ENCODE data around the gene USP22.

The USP22 gene

GRCh38 chr17:21019976-21020586 lies 22.7 kb downstream of the USP22 start:
- DNase-seq (ENCODE audit: low read depth): no peak

DNA sequence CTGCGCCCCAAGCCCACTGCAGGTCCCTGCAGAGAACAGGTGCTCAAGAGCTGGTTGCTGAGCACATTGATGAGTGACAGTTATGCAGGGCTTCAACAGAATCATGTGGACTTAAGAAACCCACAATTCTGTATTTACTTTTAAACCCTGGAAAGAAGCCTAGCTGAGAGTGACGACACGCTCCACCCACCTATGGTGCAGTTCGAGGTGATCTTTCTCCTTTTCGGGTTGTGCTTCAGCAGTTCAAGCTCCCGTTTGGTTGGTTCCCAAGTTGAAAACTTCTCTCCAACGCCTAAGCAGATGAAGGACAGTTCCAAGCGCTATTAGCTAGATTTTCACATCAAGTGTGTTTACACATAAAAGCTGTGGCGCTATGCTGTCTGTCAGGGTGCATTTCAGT lies 23.9 kb downstream of the USP22 start:
- DNase-seq (ENCODE audit: low read depth): no peak

DNA sequence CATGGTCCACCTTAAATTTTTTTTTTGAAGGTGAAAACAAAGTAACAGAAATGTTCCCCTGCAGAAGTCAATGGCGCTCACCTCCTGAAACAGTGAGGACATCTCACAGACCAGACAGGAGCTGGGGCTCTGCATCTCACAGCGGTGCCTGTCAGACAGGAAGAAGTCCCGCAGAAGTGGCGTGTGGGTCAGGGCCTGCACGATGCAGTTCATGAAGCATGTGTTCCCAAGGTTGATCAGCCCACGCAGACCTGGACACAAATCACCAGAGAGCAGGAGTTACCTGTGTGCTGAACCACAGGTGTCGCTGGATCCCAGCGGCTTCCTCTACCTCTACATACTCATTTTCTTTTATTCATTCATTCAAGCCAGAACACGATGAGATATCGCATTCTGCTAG lies 24.9 kb downstream of the USP22 start:
- no peak for DNase-seq (ENCODE audit: low read depth)

DNA sequence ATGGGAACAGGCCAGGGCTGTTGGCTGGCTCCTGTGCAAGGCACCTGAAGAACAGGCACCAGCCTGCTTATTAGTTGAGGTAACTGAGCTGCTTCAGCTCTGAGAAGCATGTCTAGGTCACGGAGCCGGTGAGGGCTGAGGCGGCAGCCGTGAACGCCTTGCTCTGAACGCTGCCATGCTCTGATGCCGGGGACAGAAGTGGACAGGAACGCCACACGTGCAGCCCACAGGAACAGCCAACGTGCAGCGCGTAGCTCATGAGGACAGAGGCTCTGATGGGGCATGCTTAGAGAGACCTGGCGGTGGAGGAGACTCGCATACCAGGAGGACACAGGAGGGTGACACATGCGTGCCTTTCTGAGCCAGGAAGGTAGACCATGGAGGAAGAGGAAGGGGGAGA lies 25.6 kb downstream of the USP22 start:
- no peak for DNase-seq (ENCODE audit: low read depth)

DNA sequence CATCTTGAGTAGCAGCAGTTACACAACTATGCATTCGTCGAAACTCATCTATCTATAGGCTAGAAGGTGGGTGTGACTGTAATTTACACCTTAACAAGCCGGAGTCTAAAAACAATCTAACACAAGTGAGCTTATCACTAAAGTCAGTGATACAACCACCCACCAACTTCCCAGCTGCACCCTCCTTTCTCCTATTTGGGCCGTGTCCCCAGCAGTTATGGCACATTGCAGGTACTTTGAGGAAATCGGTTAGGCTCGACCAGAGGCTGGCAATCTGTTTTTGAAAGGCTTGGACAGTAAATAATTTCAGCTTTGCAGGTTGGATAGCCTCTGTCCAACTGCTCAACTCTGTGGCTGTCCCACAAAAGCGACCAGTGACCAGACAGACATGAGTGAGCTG lies 26.0 kb downstream of the USP22 start:
- DNase-seq (ENCODE audit: low read depth): no peak

- no peak for DNase-seq (ENCODE audit: low read depth)
These were observed 27.2 kb downstream of the USP22 start for GRCh38 chr17:21015564-21015963.

DNA sequence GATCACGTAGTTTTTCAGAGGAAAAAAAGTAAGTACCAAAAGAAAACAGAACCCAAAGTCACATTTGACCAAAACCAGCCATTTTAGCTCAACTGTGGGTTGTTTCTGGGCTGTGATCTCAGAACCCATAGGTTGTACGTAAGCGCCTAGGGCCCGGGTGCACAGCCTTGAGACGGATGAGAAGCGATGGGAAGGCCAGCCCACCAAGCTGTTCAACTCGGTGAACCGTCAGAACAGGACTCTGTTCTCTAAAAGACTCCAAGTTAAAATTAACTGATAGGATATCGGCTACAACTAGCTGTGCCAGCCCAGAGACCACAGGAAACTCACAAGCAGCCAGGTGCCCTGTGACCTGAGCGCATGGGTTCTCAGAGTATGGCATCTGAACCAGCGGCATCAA lies 28.3 kb downstream of the USP22 start:
- no peak for DNase-seq (ENCODE audit: low read depth)

GRCh38 chr17:21013983-21014382 lies 28.8 kb downstream of the USP22 start:
- no peak for DNase-seq (ENCODE audit: low read depth)

GRCh38 chr17:21012736-21013135 lies 30.1 kb downstream of the USP22 start:
- DNase-seq (ENCODE audit: low read depth): no peak

DNA sequence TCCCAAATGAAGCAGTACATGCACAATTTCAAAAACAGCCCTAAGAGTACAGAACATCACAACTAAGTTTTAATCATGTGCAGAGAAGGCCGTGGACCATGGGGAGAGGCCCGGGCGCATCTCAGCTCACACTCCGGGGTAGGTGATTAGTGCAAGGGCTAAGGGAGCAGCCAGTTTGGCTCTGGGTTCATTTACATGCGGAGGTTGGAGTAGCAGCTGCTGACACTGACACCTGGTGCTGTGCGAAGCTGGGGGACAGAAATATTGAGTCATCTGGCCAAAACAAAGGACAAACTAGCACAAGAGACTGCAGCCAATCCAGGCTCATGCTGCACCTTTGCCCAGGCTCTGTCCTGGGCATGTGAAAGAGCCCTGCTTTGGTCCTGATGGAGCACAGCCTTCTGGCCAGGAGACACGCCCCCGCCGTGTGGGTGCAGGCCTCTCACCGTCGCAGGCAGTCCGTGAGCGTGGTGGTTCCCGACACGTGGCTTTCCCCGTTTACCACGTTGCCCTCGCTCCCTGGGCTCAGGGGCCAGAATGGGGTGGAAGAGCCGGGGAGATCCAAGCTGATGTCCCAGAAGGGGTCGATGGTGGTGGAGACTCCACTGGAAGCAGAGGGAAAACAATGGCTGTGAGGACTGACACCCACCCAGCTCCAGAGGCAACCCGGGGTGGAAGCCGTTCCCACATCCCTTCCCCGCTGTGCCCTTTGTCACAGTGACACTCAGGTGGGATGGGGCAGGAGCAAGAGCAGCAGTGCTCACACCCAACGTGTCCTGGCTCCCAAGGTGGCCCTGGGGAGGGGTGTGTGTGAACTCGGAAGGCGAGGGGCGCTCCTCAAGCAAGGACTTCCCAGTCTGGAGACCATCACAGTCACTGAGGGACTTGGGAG lies 31.9 kb downstream of the USP22 start:
- no peak for DNase-seq (ENCODE audit: low read depth)

- DNase-seq (ENCODE audit: low read depth): no peak
These were observed 33.7 kb downstream of the USP22 start for GRCh38 chr17:21008992-21009671.

GRCh38 chr17:21008160-21008915 lies 34.5 kb downstream of the USP22 start:
- no peak for DNase-seq (ENCODE audit: low read depth)

DNA sequence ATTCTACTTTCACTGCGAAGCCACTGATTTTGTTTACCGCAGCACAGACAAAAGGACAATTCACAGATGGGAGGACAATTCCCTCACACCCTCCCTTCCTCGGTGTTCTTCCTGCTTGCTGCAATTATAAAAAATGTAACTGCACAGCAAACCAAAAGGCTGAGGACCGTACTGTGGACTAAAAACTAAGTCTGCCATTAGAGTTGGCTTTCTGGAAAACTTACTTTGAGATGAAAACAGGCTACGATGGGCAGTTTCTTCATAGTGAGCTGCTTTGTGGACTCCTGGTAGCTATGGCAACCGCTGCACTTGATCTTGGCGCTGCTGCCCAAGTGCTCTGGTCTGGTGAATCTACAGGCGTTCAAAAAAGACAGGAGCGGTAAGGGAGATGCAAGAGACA lies 35.2 kb downstream of the USP22 start:
- no peak for DNase-seq (ENCODE audit: low read depth)

GRCh38 chr17:21005803-21006202 lies 37.0 kb downstream of the USP22 start:
- DNase-seq (ENCODE audit: low read depth): no peak

DNA sequence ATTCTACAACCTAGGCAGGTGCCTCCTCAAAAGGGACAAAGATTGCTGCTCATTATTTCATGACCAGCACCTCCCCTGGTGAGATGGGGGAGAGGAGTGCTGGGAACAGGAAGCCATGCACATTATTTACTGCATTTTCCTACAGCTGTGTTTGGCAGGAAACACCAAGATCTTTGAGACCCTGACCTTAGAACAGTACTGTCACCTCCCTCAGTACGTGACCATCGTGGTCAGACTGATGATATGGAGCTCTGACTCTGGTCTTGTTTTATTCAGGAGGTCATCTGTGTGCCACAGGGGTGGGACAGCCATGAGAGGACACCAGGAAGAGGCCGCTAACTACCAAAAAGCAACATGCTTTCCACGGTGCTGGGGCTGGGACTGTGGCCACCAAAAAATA lies 37.4 kb downstream of the USP22 start:
- DNase-seq (ENCODE audit: low read depth): no peak

DNA sequence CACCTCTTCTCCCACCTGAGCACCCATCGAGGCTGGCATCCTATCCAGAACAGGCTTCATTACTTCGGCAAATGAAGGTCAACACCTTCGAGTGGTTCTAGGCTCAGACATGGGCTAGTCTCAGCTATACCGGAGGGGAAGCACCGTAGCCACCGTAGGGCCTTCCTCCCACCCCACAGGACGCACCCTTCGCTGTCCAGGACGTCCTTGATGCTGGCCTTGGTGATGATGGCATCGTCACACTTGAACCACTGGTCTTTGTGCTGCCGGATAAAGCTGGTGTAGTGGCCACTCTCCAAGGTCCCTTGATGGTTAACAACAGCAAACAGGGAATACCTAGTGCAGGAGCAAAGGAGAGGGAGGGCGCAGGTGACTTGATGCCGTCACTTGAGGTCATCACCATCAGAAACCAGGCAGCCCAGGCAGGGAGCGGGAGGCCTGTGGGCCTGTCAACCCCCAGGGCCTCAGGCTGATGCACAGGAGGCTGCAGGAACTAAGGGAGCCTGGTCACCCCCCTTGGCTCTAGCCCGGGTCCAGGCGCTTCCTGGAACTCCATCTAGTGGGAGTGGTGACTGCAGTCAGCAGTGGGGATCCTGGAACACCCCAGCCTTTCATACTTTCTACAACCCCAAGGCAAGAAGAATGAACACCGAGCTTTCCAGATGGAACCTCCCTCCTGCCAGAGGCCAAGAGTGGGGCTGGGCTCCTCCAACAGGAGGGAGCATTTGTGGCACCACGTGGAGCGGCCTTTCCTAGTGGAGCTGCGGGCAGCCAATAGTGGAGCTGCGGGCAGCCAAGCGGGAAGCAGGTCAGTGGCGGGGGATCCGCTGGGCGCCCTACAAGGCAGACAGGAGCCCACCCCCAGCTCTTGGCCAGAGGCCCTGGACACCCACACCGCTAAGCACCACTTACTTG lies 38.5 kb downstream of the USP22 start:
- no peak for DNase-seq (ENCODE audit: low read depth)

DNA sequence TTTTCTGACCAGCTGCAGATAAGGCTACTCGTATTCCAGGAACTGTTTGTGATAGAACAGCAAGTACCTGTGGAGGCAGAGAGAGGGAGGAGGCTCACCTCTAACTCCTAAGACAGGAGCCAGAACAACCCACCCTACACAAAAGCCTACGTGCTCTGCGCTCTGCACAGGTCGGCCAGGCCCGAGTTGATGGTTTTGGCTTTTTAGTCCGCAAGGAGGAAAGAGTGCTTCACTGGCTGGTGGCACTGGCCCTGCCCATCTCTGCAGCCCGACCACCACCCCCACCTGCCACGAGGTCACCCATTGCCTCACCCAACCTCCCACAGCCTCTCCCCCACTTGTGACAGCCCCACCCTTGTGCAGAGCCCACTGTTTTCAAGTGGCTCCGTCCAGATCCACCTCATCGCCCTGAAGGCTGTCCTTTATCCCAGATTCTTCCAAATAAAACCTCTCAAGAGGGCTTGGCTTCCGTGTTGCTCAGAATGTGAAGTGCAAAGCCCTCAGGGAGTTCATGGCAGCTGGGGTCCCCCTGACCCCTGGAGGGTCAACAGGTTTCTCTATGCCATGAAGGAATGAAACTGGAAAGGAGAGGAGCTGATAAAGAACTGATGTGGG lies 39.7 kb downstream of the USP22 start:
- DNase-seq (ENCODE audit: low read depth): no peak

DNA sequence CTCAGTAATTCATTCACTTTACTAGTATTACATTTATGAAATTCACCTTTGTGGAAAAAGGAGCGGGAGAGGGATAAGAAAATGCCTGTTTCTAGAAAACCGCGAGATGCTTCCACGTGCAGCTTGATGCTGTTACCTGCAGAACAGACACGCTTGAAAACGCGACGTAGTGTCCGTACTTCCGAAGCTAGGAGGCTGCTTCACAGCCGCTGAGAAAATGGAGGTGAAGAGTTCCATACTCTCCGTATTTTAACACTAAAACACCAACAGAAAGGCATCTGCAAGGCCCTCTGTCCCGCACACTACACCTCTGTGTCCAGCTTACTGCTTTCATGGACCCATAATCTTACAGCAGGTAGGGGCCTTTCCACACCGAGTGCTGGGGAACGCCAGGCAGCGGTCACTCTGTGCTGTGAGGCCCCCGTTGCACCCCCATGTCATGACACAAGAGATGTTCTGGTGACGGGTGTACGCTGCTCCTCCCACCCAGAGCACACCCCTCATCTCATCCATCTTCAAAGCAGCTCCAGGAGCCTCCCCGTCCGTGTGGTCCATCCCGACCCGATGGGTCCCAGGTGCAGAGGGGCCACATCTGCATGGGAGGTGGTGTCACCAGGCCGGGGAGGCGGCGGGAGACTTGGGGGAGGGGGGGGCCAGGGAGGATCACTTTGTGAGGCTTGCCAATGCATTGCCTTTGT lies 40.4 kb downstream of the USP22 start:
- DNase-seq (ENCODE audit: low read depth): no peak

GRCh38 chr17:21001813-21002221 lies 41.0 kb downstream of the USP22 start:
- no peak for DNase-seq (ENCODE audit: low read depth)

DNA sequence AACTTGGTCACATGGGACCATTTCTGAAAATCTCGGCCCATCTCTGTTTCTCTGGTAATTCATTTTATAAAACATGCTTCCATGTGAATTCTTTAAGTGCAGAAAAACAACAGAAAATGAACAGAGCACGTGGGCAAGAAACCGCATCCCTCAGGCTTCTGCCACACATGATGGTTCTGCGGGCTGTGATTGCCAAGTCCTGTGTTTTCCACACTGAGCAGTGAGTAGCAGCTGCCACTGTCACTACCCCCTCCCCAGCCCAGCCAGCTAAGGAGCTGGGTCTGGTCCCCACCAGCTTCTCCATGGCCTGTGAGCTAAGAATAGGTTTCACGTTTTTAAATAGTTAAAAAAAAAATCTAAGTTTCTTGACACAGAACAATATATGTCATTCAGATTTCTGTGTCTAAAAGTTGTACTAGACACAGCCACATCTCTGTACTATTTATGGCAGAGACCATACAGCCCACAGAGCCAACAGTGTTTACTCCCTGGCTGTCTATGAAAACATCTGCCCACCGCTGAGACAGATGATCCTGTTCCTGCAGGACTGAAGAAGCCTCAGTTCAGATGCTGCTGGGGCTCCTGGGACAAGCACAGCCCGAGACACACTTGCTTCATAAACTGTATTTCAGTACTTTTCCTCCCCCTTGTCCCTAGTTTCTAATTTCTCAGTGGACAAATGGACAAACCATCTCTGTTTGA lies 41.5 kb downstream of the USP22 start:
- no peak for DNase-seq (ENCODE audit: low read depth)

Measured in CMK (cell line).